ENCODE measurements around the gene KL. TPM values are rescaled to one million over a fixed set of nuclear protein-coding genes. Genes with fewer than 3 reads are reported as not detected.

The KL gene
- total RNA-seq, 1 experiment from 2014 or later, result 0.28 TPM

- DNase-seq (ENCODE audit: low read depth, low spot score) (no peak), ATAC-seq (no peak)
- in situ Hi-C loops (cut with HindIII; ENCODE audit: low pct_unique_long_range_greater_than_20kb, low sequenced_read_pairs) (no loop called here), intact Hi-C loops (cut with micrococcal nuclease; ENCODE audit: unreplicated experiment) (no loop called here)
- Histone ChIP-seq H3K27ac (ENCODE audit: low read length) (no peak overlapping the region; the same call in 1 of the 2 replicates), H3K4me1 (ENCODE audit: control insufficient read depth, insufficient read depth, low read length) (no peaks in the 10 kb centered on the region), H3K27me3 (ENCODE audit: control insufficient read depth, insufficient read depth, low read length) (no peaks in the 10 kb centered on the region), H3K36me3 (ENCODE audit: control insufficient read depth, insufficient read depth, low read length) (no peaks in the 10 kb centered on the region), H3K9me3 (ENCODE audit: control insufficient read depth, insufficient read depth, low read depth, low read length) (no peaks in the 10 kb centered on the region), H3K4me3 (ENCODE audit: low read depth in 2 of 2, low read length in 2 of 2) (no peak overlapping the region)
- no TSS peak for BruUV-seq (replicated peaks)
- TF ChIP-seq REST (IDR thresholded peaks at IDR 0.05; ENCODE audit: insufficient read depth in 1 of 2, low read depth in 2 of 2, low read length in 1 of 2), result no peak
- TF ChIP-seq CTCF (IDR thresholded peaks at IDR 0.05), result no peak
- TF ChIP-seq SIN3A (IDR thresholded peaks at IDR 0.05; ENCODE audit: borderline replicate concordance, insufficient read depth, low read depth, low read length), result no peak
- TF ChIP-seq POLR2AphosphoS5 (IDR thresholded peaks at IDR 0.05; ENCODE audit: low read depth, low read length), result no peak
- no peak for TF ChIP-seq TCF7L2 (IDR thresholded peaks at IDR 0.05; ENCODE audit: low read depth, low read length)
- POLR2A ChIA-PET, result no interaction called here
- CTCF ChIA-PET, result no interaction called here
These were observed 36.5 kb downstream of the KL start for GRCh38 chr13:33052506-33053280.

GRCh38 chr13:33053397-33054066, 37.3 kb downstream of the KL start:
- ATAC-seq (no peak), DNase-seq (ENCODE audit: low read depth, low spot score) (no peak)
- no peak for TF ChIP-seq CTCF (IDR thresholded peaks at IDR 0.05)
- no peak for TF ChIP-seq TCF7L2 (IDR thresholded peaks at IDR 0.05; ENCODE audit: low read depth, low read length)
- no peak for TF ChIP-seq SIN3A (IDR thresholded peaks at IDR 0.05; ENCODE audit: borderline replicate concordance, insufficient read depth, low read depth, low read length)
- TF ChIP-seq REST (IDR thresholded peaks at IDR 0.05; ENCODE audit: insufficient read depth in 1 of 2, low read depth in 2 of 2, low read length in 1 of 2), result no peak
- no peak for TF ChIP-seq POLR2AphosphoS5 (IDR thresholded peaks at IDR 0.05; ENCODE audit: low read depth, low read length)
- no peaks in the 10 kb centered on the region for H3K9me3 ChIP-seq (ENCODE audit: control insufficient read depth, insufficient read depth, low read depth, low read length)
- no peaks in the 10 kb centered on the region for H3K36me3 ChIP-seq (ENCODE audit: control insufficient read depth, insufficient read depth, low read length)
- ChIA-PET CTCF (no interaction called here), POLR2A (no interaction called here)
- no peaks in the 10 kb centered on the region for H3K27me3 ChIP-seq (ENCODE audit: control insufficient read depth, insufficient read depth, low read length)
- BruUV-seq (replicated peaks), result no TSS peak
- no peak overlapping the region for H3K4me3 ChIP-seq (ENCODE audit: low read depth in 2 of 2, low read length in 2 of 2)
- no peaks in the 10 kb centered on the region for H3K4me1 ChIP-seq (ENCODE audit: control insufficient read depth, insufficient read depth, low read length)
- H3K27ac ChIP-seq (ENCODE audit: low read length), result no peak overlapping the region
- in situ Hi-C loops (cut with HindIII; ENCODE audit: low pct_unique_long_range_greater_than_20kb, low sequenced_read_pairs), result no loop called here
- intact Hi-C loops (cut with micrococcal nuclease; ENCODE audit: unreplicated experiment), result no loop called here

Measured in Panc1 (cell line).